ENCODE results near the gene TTPAL. TPM values are rescaled to one million over a fixed set of nuclear protein-coding genes. Genes with fewer than 3 reads are reported as not detected.

TTPAL gene
- total RNA-seq, 1 donor from 2014 or later = 16.5 TPM

- Mint-ChIP-seq H3K27ac (ENCODE audit: unreplicated experiment) (peak overlapping the region; percentile 36), H3K9me3 (ENCODE audit: low read depth) (no peaks in the 10 kb centered on the region), H3K27me3 (ENCODE audit: low read depth) (no peaks in the 10 kb centered on the region), H3K4me3 (ENCODE audit: unreplicated experiment) (no peak overlapping the region), H3K4me1 (ENCODE audit: low read depth) (peaks cover 23% of the 10 kb centered on the region), H3K36me3 (ENCODE audit: low read depth) (peaks cover 12% of the 10 kb centered on the region)
- no peak for TF ChIP-seq CTCF (IDR thresholded peaks at IDR 0.05)
- DNase-seq (ENCODE audit: low spot score) = no peak
Measured at GRCh38 chr20:44479643-44480042, 4.0 kb downstream of the TTPAL start.

- no peak for DNase-seq (ENCODE audit: low spot score)
- peaks cover 14% of the 10 kb centered on the region for H3K36me3 Mint-ChIP-seq (ENCODE audit: low read depth)
- peaks cover 21% of the 10 kb centered on the region for H3K4me1 Mint-ChIP-seq (ENCODE audit: low read depth)
- H3K9me3 Mint-ChIP-seq (ENCODE audit: low read depth) = no peaks in the 10 kb centered on the region
- H3K4me3 Mint-ChIP-seq (ENCODE audit: unreplicated experiment) = no peak overlapping the region
- H3K27me3 Mint-ChIP-seq (ENCODE audit: low read depth) = no peaks in the 10 kb centered on the region
- TF ChIP-seq CTCF (IDR thresholded peaks at IDR 0.05) = no peak
- H3K27ac Mint-ChIP-seq (ENCODE audit: unreplicated experiment) = no peak overlapping the region
Measured at GRCh38 chr20:44480097-44480496, 4.4 kb downstream of the TTPAL start.

GRCh38 chr20:44481719-44482416 is 6.2 kb downstream of the TTPAL start:
- H3K4me3 Mint-ChIP-seq (ENCODE audit: unreplicated experiment) = no peak overlapping the region
- peaks cover 16% of the 10 kb centered on the region for H3K36me3 Mint-ChIP-seq (ENCODE audit: low read depth)
- H3K27me3 Mint-ChIP-seq (ENCODE audit: low read depth) = no peaks in the 10 kb centered on the region
- DNase-seq (ENCODE audit: low spot score) = no peak
- H3K4me1 Mint-ChIP-seq (ENCODE audit: low read depth) = peaks cover 5% of the 10 kb centered on the region
- H3K27ac Mint-ChIP-seq (ENCODE audit: unreplicated experiment) = no peak overlapping the region
- H3K9me3 Mint-ChIP-seq (ENCODE audit: low read depth) = no peaks in the 10 kb centered on the region
- TF ChIP-seq CTCF (IDR thresholded peaks at IDR 0.05) = no peak

- H3K4me3 Mint-ChIP-seq (ENCODE audit: unreplicated experiment) = no peak overlapping the region
- H3K9me3 Mint-ChIP-seq (ENCODE audit: low read depth) = no peaks in the 10 kb centered on the region
- no peak for DNase-seq (ENCODE audit: low spot score)
- no peaks in the 10 kb centered on the region for H3K4me1 Mint-ChIP-seq (ENCODE audit: low read depth)
- no peak for TF ChIP-seq CTCF (IDR thresholded peaks at IDR 0.05)
- no peak overlapping the region for H3K27ac Mint-ChIP-seq (ENCODE audit: unreplicated experiment)
- peaks cover 16% of the 10 kb centered on the region for H3K36me3 Mint-ChIP-seq (ENCODE audit: low read depth)
- H3K27me3 Mint-ChIP-seq (ENCODE audit: low read depth) = no peaks in the 10 kb centered on the region
Measured at GRCh38 chr20:44483112-44483511, 7.4 kb downstream of the TTPAL start.

GRCh38 chr20:44485078-44485829 is 9.6 kb downstream of the TTPAL start:
- Mint-ChIP-seq H3K27ac (ENCODE audit: unreplicated experiment) (no peak overlapping the region), H3K4me3 (ENCODE audit: unreplicated experiment) (no peak overlapping the region), H3K9me3 (ENCODE audit: low read depth) (no peaks in the 10 kb centered on the region), H3K4me1 (ENCODE audit: low read depth) (no peaks in the 10 kb centered on the region), H3K27me3 (ENCODE audit: low read depth) (no peaks in the 10 kb centered on the region), H3K36me3 (ENCODE audit: low read depth) (peaks cover 34% of the 10 kb centered on the region)
- TF ChIP-seq CTCF (IDR thresholded peaks at IDR 0.05) = no peak
- no peak for DNase-seq (ENCODE audit: low spot score)

Measured in chondrocyte (in vitro differentiated cells).